ENCODE results near the gene TNFRSF12A. TPM values are rescaled to one million over a fixed set of nuclear protein-coding genes. Genes with fewer than 3 reads are reported as not detected.

Gene TNFRSF12A
- total and polyA plus RNA-seq, 2 of the 13 experiments (the other 11 are each of a cell fraction or from before 2014, with no cell fraction given), result 61.9 to 66.0 TPM

DNA sequence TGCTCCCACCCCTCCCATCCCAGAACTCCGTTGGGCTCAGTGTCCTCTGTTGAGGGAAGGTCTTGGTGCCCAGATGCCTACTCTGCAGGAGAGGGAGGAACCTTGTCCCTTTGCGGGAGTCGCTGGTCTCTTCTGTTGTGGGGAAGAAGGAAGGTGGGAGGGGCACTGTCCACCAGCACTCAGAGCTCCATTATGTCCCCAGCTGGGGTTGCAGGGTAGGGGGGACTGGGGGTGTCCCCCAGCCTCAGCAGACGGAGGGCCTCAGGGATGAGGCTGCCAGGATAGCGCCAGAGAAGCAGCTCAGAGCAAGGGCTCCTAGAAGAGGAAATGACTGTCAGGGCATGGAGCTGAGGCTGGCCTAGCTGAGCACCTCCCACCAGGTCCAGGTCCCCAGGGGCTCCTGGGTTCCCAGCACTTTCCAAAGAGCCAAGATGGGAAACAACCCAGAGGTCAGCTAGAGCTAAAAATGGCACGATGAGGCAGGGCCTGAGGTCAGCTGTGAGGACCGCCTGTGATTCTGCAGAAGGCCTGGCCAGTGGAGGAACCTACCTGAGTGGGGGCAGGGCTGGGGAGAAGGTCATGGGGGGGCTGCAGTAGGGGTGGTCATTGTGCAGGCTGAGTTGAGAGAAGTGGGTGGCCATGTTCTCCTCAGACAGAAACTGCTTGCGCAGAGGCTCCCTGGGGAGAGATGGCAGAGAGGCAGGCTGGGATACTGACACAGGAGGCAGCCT, 2.7 kb downstream of the TNFRSF12A start:
- BruUV-seq (replicated peaks), result no TSS peak
- peak; percentile 1; the same call in 2 of the 3 replicates for ATAC-seq
- TF ChIP-seq, protein P1, sequence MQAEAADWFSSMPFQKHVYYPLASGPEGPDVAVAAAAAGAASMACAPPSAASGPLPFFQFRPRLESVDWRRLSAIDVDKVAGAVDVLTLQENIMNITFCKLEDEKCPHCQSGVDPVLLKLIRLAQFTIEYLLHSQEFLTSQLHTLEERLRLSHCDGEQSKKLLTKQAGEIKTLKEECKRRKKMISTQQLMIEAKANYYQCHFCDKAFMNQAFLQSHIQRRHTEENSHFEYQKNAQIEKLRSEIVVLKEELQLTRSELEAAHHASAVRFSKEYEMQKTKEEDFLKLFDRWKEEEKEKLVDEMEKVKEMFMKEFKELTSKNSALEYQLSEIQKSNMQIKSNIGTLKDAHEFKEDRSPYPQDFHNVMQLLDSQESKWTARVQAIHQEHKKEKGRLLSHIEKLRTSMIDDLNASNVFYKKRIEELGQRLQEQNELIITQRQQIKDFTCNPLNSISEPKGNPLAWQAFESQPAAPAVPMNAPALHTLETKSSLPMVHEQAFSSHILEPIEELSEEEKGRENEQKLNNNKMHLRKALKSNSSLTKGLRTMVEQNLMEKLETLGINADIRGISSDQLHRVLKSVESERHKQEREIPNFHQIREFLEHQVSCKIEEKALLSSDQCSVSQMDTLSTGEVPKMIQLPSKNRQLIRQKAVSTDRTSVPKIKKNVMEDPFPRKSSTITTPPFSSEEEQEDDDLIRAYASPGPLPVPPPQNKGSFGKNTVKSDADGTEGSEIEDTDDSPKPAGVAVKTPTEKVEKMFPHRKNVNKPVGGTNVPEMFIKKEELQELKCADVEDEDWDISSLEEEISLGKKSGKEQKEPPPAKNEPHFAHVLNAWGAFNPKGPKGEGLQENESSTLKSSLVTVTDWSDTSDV (CRISPR knock-in tag; IDR thresholded peaks at IDR 0.05), result 0 out of 2 replicates have a peak, but pooled peaks have one; percentile 24
- peak; percentile 20; the same call in 1 of the 2 replicates for TF ChIP-seq ZMYM2 (CRISPR knock-in tag; IDR thresholded peaks at IDR 0.05)
- TF ChIP-seq MXI1 (IDR thresholded peaks at IDR 0.05; ENCODE audit: borderline replicate concordance, low read depth, low read length), result 0 out of 3 replicates have a peak, but pooled peaks have one; percentile 17
- TF ChIP-seq, protein P2, sequence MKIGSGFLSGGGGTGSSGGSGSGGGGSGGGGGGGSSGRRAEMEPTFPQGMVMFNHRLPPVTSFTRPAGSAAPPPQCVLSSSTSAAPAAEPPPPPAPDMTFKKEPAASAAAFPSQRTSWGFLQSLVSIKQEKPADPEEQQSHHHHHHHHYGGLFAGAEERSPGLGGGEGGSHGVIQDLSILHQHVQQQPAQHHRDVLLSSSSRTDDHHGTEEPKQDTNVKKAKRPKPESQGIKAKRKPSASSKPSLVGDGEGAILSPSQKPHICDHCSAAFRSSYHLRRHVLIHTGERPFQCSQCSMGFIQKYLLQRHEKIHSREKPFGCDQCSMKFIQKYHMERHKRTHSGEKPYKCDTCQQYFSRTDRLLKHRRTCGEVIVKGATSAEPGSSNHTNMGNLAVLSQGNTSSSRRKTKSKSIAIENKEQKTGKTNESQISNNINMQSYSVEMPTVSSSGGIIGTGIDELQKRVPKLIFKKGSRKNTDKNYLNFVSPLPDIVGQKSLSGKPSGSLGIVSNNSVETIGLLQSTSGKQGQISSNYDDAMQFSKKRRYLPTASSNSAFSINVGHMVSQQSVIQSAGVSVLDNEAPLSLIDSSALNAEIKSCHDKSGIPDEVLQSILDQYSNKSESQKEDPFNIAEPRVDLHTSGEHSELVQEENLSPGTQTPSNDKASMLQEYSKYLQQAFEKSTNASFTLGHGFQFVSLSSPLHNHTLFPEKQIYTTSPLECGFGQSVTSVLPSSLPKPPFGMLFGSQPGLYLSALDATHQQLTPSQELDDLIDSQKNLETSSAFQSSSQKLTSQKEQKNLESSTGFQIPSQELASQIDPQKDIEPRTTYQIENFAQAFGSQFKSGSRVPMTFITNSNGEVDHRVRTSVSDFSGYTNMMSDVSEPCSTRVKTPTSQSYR (CRISPR knock-in tag; IDR thresholded peaks at IDR 0.05; ENCODE audit: borderline replicate concordance), result no peak
- TF ChIP-seq HMGA1 (CRISPR knock-in tag; conservative IDR thresholded peaks at IDR 0.05), result no peak
- 0 out of 4 replicates have a peak, but pooled peaks of 1 of the 2 experiments have one; percentile 1 for TF ChIP-seq EP300 (IDR thresholded peaks at IDR 0.05; ENCODE audit: low read depth in 2 of 2, low read length in 2 of 2)
- no peak for TF ChIP-seq EP300 (CRISPR knock-in tag; IDR thresholded peaks at IDR 0.05; ENCODE audit: borderline replicate concordance)
- peak; percentile 78; the same call in 1 of the 2 replicates for TF ChIP-seq ZNF367 (CRISPR knock-in tag; IDR thresholded peaks at IDR 0.05; ENCODE audit: borderline replicate concordance)
- TF ChIP-seq, protein P3, sequence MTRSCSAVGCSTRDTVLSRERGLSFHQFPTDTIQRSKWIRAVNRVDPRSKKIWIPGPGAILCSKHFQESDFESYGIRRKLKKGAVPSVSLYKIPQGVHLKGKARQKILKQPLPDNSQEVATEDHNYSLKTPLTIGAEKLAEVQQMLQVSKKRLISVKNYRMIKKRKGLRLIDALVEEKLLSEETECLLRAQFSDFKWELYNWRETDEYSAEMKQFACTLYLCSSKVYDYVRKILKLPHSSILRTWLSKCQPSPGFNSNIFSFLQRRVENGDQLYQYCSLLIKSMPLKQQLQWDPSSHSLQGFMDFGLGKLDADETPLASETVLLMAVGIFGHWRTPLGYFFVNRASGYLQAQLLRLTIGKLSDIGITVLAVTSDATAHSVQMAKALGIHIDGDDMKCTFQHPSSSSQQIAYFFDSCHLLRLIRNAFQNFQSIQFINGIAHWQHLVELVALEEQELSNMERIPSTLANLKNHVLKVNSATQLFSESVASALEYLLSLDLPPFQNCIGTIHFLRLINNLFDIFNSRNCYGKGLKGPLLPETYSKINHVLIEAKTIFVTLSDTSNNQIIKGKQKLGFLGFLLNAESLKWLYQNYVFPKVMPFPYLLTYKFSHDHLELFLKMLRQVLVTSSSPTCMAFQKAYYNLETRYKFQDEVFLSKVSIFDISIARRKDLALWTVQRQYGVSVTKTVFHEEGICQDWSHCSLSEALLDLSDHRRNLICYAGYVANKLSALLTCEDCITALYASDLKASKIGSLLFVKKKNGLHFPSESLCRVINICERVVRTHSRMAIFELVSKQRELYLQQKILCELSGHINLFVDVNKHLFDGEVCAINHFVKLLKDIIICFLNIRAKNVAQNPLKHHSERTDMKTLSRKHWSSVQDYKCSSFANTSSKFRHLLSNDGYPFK (CRISPR knock-in tag; IDR thresholded peaks at IDR 0.05; ENCODE audit: borderline replicate concordance), result no peak

More for the DNA sequence above, 2.7 kb downstream of the TNFRSF12A start:
- Histone ChIP-seq H3K36me3 (replicated peaks in 1 of 2; ENCODE audit: control insufficient read depth in 1 of 2, insufficient read depth in 2 of 2, low read length in 2 of 2) (peaks cover 16 to 17% of the 10 kb centered on the region in 2 experiments; a peak in 4 of 5 replicates), H4K20me1 (ENCODE audit: insufficient read depth, low read length) (peaks cover 31% of the 10 kb centered on the region; the same call in 1 of the 2 replicates), H3K4me2 (ENCODE audit: low read depth, low read length) (peak overlapping the region; percentile 85), H3K4me1 (ENCODE audit: insufficient read depth, low read length) (peaks cover 51% of the 10 kb centered on the region), H2AFZ (ENCODE audit: low read length) (no peak overlapping the region), H3K27ac (ENCODE audit: extremely low read length, insufficient read depth, low read length) (peak overlapping the region; percentile 93), H3K9me3 (ENCODE audit: low read length) (no peaks in the 10 kb centered on the region), H3K4me3 (replicated peaks in 1 of 3; ENCODE audit: insufficient read depth in 1 of 3, low read depth in 2 of 3, low read length in 3 of 3) (peak overlapping the region; percentile 62 to 93 (median 65)), H3K9ac (ENCODE audit: insufficient read depth, low read depth, low read length) (peak overlapping the region; percentile 99), H3K27me3 (ENCODE audit: control insufficient read depth in 1 of 2, insufficient read depth in 2 of 2, low read length in 2 of 2) (no peaks in the 10 kb centered on the region; a peak in 2 of 5 replicates), H3K79me2 (ENCODE audit: insufficient read depth, low read length) (peaks cover 5% of the 10 kb centered on the region)
- FAIRE-seq (no peak), DNase-seq (ENCODE audit: low spot score) (no peak)
- WGBS (ENCODE audit: low lambda C conversion rate), result 27% methylated on average over 6 of the region's 8 CpGs
- POLR2A ChIA-PET, result interaction anchor here (0.6 to 18.8 kb wide), 17 partner anchors 9 to 271 kb away, joined by 3 to 750 read pairs (median 4); partner anchors contain the start of genes CLDN9, IL32, KREMEN2 and PKMYT1
- in situ Hi-C loops (cut with HindIII; ENCODE audit: extremely low pct_ligation_motif_present, low pct_unique_long_range_greater_than_20kb), result no loop called here
- intact Hi-C loops (cut with micrococcal nuclease; ENCODE audit: unreplicated experiment), result no loop called here
- CTCF ChIA-PET (ENCODE audit: low intra/inter-chr PET ratio, low total read pairs), result no interaction called here

Measured in HepG2 (cell line).